Astrocyte of the cerebellum (primary cell): Measurements from ENCODE around the gene SETD9.
A peak's percentile ranks its signal among the peaks of the same experiment; 100 is the strongest.

ENCODE experiments used
- DNase-seq: peaks from one replicate; pipeline ENCODE4 v3.0.0-alpha.2; 2011; ENCODE audit warnings: low read depth
- H3K4me3 ChIP-seq: 2 replicates; pipeline ENCODE4 v1.5.1; 2011; ENCODE audit warnings: mild to moderate bottlenecking, low read depth, low read length, moderate library complexity
- in situ Hi-C: cut with HindIII; loops from 2 replicates; pipeline ENCODE4 v1.10.0; 2017; ENCODE audit warnings: low sequenced_read_pairs
- TF ChIP-seq, protein P1 (sequence below): IDR thresholded peaks from 2 replicates; pipeline ENCODE4 v1.5.1; 2012; ENCODE audit warnings: low read length, low read depth, moderate library complexity, mild to moderate bottlenecking; ENCODE audit errors: missing control alignments

The SETD9 gene, protein sequence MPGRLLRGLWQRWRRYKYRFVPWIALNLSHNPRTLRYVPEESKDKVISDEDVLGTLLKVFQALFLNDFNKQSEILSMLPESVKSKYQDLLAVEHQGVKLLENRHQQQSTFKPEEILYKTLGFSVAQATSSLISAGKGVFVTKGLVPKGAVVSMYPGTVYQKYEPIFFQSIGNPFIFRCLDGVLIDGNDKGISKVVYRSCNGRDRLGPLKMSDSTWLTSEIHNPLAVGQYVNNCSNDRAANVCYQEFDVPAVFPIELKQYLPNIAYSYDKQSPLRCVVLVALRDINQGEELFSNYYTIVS

DNA sequence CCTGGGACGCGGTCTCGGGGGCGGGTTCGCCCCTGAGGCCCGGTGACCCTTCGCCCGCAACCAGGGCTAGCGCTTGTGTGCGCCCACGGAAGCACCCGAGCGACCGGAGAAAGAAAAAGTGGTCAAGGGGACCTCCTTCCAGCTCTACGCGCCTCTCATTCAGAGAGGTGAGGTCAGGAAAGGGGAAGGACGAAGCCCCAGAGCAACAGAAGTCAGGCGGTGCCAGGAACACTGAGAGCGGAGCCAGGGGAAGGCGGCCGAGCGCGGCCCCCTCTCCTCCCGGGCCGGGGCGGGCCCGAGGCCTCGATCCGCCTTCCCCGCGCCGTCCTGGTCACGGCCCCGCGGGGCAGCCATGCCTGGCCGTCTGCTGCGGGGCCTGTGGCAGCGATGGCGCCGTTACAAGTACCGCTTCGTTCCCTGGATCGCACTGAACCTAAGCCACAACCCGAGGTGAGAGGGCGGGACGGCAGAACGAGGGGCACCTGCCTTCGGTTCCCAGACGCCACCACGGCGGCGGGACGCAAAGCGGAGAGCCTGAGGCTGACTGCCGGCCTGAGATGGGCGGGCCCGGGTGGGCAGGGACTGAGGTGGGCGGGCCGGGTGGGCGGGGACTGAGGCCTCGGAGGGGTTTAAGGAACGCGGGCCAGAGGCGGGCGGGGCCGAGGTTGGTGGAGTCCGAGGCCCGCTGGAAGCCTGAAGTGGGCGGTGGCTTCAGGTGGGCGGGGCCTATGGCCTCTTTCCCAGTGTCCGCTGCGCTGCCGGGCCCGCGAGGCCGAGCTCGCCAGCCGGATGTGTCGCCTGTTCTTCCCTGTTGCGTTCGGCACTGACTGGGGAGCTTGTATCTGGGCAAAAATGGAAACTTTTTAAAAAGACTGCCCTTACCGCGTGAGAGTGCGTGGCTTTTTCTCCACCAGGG, at the start of gene SETD9:
Gene SETD9, plus strand, starts transcription at position 303 of the 916 bp plus-strand sequence. Its CDS starts 50 bp downstream, at position 353.
- peak within 1 kb of the TSS; percentile 61 for H3K4me3 ChIP-seq
- peak; percentile 93 for DNase-seq
- in situ Hi-C loops, result loop anchor here (25.0 kb wide), 1 partner anchor 353 kb away; no protein-coding TSS in a partner anchor
- TF ChIP-seq, protein P1, sequence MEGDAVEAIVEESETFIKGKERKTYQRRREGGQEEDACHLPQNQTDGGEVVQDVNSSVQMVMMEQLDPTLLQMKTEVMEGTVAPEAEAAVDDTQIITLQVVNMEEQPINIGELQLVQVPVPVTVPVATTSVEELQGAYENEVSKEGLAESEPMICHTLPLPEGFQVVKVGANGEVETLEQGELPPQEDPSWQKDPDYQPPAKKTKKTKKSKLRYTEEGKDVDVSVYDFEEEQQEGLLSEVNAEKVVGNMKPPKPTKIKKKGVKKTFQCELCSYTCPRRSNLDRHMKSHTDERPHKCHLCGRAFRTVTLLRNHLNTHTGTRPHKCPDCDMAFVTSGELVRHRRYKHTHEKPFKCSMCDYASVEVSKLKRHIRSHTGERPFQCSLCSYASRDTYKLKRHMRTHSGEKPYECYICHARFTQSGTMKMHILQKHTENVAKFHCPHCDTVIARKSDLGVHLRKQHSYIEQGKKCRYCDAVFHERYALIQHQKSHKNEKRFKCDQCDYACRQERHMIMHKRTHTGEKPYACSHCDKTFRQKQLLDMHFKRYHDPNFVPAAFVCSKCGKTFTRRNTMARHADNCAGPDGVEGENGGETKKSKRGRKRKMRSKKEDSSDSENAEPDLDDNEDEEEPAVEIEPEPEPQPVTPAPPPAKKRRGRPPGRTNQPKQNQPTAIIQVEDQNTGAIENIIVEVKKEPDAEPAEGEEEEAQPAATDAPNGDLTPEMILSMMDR, result no peak

DNA sequence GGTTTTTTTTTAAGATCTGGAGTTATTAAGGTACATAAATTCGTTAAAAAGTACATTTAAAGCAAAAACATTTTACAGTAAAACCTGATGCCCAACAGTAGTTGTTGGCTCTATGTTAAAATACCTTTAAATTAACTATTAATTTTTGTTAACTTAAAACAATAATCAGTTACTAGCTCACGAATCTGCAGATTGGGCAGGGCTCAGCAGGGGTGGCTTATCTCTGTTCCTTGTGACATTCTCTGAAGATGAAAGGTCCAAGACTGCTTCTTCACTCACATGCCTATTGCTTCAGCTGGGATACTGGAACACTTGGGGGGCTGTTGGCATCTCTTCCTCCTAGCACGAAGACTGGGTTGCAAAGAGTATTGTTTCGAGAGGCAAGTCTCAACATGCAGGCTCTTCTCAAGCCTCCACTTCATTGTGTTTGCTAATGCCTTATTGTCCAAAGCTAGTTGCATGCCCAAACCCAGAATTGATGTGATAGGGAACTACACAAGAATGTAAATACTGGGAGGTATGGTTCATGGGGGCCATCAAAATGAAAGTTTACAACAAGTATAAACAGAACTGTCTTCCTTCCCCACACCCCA, 47.4 kb upstream of the SETD9 start:
- no peak for DNase-seq
- H3K4me3 ChIP-seq, result no peak overlapping the region
- in situ Hi-C loops, result no loop called here
- TF ChIP-seq, protein P1, result no peak

DNA sequence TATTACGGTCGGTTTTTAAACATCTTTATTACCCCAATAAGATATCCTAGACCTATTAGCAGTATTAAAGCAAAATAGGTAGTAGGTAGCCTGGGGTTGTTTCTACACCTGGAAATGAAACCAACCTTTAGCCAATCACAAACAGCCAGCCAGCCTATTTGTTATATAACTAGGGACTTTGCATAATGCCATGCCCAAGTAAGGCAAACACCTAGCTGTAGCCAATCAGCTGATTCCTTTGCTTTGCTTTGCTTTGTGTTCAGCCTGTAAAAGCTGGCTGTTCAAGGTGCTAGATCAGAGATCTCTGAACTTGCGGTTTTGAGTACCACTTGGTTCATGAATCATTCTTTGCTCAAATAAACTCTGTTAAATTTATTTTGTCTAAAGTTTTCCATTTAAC, 46.5 kb upstream of the SETD9 start:
- TF ChIP-seq, protein P1, result no peak
- no peak for DNase-seq
- in situ Hi-C loops, result no loop called here
- H3K4me3 ChIP-seq, result no peak overlapping the region

DNA sequence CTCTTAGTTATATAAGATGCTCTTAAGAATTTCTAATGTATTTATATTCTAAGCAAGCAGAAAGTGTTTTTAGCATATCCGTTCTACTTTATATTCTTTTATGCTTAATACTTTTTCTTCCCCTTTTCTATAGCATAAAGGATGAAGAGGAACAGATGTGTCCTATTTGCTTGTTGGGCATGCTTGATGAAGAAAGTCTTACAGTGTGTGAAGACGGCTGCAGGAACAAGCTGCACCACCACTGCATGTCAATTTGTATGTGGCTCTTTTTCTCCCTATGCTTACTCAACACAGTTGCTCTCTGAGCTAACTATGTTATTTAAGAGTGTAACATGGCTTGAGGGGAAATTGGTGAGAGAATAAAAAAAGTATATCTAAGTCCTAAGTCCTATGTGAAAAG, 37.6 kb upstream of the SETD9 start:
- no peak for DNase-seq
- H3K4me3 ChIP-seq, result no peak overlapping the region
- in situ Hi-C loops, result no loop called here
- TF ChIP-seq, protein P1, result no peak

DNA sequence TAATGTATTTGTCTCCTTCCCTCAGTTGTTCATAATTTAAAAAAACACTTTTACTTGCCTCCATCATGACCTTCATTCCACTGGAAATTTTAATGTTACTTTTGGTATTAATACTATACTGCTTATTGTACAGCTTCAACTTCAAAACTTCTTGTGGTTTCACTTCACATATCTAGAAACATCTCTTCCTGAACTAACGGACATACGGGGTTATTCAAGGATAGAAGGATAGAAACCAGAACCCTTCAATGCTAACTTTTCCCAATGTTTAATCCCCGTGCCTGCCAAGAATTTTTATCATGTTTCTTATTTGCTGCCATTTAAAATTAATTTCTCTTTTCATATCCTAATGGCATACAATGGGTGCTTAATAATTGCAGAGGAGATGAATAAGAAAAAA, 36.3 kb upstream of the SETD9 start:
- DNase-seq, result no peak
- in situ Hi-C loops, result no loop called here
- TF ChIP-seq, protein P1, result no peak
- H3K4me3 ChIP-seq, result no peak overlapping the region

DNA sequence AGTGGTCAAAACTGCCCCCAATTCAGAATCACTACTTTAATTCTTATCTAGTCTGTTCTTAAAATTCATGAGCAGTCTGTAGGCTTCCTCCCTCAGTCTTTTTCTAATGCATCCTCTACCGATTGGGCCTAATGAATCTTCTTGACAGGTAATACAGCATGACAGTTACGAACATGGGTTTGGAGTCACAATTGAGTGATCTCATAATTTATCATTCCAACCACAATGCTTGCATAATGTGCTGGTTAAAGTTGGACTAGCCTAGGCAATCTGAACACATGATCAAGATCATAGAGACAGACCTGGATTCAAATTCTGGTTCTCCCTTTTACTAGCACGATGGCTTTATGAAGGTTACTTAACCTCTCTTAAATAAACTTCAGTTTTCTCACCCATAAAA, 33.1 kb upstream of the SETD9 start:
- in situ Hi-C loops, result no loop called here
- DNase-seq, result no peak
- H3K4me3 ChIP-seq, result no peak overlapping the region
- TF ChIP-seq, protein P1, result no peak
